Measurements from ENCODE around the gene VWA5B1. TPM values are rescaled to one million over a fixed set of nuclear protein-coding genes. Genes with fewer than 3 reads are reported as not detected.

Gene VWA5B1
- total RNA-seq, 4 donors from 2014 or later = 0.12 TPM; not detected in 3

DNA sequence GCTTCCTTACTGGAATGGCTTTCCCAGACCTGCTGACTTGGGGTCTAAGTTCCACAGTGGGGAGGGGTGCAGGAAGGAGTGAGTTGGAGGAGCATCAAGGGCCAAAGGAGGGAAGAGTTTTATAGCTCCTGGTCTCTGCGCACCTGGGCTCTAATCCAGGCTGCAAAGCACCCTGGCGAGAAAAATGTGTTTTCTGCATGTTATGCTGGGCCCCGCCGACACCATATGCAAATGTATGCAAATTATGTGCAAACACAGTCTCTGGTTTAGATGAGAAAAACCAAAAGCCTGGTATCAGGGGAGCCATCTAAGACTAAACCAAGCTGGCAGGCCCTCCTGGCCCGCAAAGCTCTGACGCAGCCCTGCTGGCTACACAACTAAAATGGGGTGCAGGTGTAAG is 95.0 kb downstream of the VWA5B1 start:
- ATAC-seq = no peak
- Histone ChIP-seq H3K4me3 (no peak overlapping the region), H3K36me3 (no peaks in the 10 kb centered on the region), H3K4me1 (no peaks in the 10 kb centered on the region), H3K27ac (no peak overlapping the region), H3K9me3 (no peaks in the 10 kb centered on the region), H3K27me3 (peaks cover 94% of the 10 kb centered on the region)
- TF ChIP-seq POLR2AphosphoS5 (IDR thresholded peaks at IDR 0.05) = no peak
- TF ChIP-seq POLR2A (IDR thresholded peaks at IDR 0.05) = no peak
- TF ChIP-seq, protein P1, sequence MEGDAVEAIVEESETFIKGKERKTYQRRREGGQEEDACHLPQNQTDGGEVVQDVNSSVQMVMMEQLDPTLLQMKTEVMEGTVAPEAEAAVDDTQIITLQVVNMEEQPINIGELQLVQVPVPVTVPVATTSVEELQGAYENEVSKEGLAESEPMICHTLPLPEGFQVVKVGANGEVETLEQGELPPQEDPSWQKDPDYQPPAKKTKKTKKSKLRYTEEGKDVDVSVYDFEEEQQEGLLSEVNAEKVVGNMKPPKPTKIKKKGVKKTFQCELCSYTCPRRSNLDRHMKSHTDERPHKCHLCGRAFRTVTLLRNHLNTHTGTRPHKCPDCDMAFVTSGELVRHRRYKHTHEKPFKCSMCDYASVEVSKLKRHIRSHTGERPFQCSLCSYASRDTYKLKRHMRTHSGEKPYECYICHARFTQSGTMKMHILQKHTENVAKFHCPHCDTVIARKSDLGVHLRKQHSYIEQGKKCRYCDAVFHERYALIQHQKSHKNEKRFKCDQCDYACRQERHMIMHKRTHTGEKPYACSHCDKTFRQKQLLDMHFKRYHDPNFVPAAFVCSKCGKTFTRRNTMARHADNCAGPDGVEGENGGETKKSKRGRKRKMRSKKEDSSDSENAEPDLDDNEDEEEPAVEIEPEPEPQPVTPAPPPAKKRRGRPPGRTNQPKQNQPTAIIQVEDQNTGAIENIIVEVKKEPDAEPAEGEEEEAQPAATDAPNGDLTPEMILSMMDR (IDR thresholded peaks at IDR 0.05) = no peak
- no peak for TF ChIP-seq EP300 (IDR thresholded peaks at IDR 0.05)
- 51 to 60% methylated on average over 1 to 6 of the region's 6 CpGs for WGBS, 2 donors (ENCODE audit: low coverage in 1 of 2)

DNA sequence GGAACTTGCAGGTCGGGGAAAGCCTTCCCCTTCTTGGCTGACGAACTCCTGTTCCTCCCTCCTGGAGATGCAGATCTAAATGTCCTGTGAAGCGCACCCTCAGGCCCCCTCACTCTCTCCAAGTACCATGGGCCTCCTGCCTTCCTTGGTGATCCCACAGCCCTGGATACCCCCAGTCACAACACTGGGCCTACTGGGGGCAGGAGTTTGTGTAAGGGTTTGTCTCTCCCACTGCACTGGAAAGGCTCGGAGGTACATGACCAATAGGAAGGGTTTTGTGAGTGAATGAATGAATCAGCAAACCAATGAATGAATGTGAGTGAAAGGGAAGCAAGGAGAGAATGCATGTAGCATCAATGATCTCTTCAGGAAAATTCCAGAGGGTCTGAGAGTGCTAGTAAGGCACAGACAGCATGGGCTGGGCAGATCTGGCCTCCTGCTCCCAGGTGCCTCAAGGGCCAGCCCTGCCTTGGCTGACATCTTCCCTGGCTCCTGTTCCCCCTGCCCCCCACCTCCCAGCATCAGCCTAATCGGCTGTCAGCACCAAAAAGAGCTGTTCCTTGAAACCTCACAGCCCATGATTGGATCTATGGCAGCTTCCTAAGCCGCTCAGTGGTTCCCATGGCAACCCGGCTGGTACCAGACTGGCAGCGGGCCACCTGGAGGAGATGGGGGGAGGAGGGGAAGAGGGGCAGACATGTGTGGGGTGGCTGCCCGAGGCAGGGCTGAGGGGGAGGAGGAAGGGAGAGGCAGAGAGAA is 95.8 kb downstream of the VWA5B1 start:
- H3K9me3 ChIP-seq = no peaks in the 10 kb centered on the region
- H3K36me3 ChIP-seq = no peaks in the 10 kb centered on the region
- no peak for TF ChIP-seq POLR2AphosphoS5 (IDR thresholded peaks at IDR 0.05)
- no peak for ATAC-seq
- peaks cover 95% of the 10 kb centered on the region for H3K27me3 ChIP-seq
- WGBS, 2 donors (ENCODE audit: low coverage in 1 of 2) = no CpG with 5 or more reads among the region's 9 CpGs
- no peak overlapping the region for H3K27ac ChIP-seq
- no peaks in the 10 kb centered on the region for H3K4me1 ChIP-seq
- H3K4me3 ChIP-seq = no peak overlapping the region

DNA sequence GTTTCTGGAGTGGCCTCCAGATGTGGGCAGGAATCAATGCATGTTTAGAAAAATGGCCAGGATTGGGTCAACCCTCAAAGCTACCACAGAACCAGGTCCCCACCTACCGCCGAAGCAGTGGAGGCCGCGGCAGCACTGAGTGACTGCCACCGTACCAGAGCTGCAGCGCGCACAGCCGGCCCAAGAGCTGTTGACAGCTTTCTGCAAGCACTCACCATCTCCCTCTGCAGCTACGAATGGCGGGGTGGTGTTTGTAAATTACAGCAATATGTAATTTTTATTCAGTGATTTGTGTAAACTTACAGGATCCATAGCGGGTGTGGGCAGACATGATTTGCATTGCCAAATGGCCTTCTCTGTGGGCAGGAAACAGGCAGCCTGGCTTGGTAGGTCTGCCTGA is 98.9 kb downstream of the VWA5B1 start:
- WGBS, 2 donors (ENCODE audit: low coverage in 1 of 2) = 56 to 66% methylated on average over 7 to 10 of the region's 11 CpGs
- no peak overlapping the region for H3K4me3 ChIP-seq
- no peak for ATAC-seq
- H3K9me3 ChIP-seq = peaks cover 0 to 13% (median 0%) of the 10 kb centered on the region in 3 donors
- H3K27ac ChIP-seq = no peak overlapping the region
- no peaks in the 10 kb centered on the region for H3K36me3 ChIP-seq
- no peak for TF ChIP-seq POLR2AphosphoS5 (IDR thresholded peaks at IDR 0.05)
- no peak for TF ChIP-seq POLR2A (IDR thresholded peaks at IDR 0.05)
- TF ChIP-seq EP300 (IDR thresholded peaks at IDR 0.05) = no peak
- TF ChIP-seq, protein P1 (IDR thresholded peaks at IDR 0.05) = no peak
- peaks cover 77% of the 10 kb centered on the region for H3K27me3 ChIP-seq
- no peaks in the 10 kb centered on the region for H3K4me1 ChIP-seq

DNA sequence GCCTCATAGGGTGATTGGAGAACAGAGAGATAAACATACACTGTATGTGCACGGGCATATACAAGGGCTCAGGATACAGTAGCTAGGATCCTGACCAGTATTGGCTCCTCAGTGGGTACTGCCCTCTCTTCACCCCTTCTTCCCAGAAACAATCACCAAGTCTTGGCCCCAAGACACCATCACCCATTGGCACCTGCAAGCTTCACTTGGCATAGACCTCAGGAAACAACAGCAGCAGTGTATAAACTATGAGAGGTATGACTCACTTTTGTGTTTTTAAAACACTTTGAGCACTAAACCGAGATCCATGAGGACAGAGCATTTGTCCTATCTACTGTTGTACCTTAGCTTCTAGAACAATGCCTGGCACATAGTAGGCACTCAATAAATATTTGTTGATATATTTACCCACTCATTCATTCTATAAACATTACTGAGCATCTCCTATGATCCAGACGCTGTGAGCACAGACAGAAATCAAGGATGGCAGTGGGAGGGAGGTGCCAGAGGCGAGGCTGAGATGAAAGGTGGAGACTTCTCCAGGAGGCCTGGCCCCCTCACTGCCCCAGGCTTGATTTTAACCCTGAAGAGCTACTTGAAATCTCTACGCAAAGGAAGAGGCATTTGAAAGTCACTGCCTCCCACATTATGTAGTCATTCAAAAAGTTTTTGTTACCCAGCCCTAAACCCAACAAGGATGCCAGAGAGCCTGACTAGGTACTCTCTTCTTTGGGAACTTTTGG is 100.1 kb downstream of the VWA5B1 start:
- Histone ChIP-seq H3K4me1 (no peaks in the 10 kb centered on the region), H3K27me3 (peaks cover 68% of the 10 kb centered on the region), H3K9me3 (peaks cover 0 to 25% (median 0%) of the 10 kb centered on the region in 3 donors), H3K4me3 (no peak overlapping the region), H3K27ac (no peak overlapping the region), H3K36me3 (no peaks in the 10 kb centered on the region)
- 47 to 59% methylated on average over 5 of the region's 5 CpGs for WGBS, 2 donors (ENCODE audit: low coverage in 1 of 2)
- TF ChIP-seq POLR2A (IDR thresholded peaks at IDR 0.05) (no peak), POLR2AphosphoS5 (IDR thresholded peaks at IDR 0.05) (no peak)
- TF ChIP-seq, protein P1 (IDR thresholded peaks at IDR 0.05) = no peak
- ATAC-seq = no peak

DNA sequence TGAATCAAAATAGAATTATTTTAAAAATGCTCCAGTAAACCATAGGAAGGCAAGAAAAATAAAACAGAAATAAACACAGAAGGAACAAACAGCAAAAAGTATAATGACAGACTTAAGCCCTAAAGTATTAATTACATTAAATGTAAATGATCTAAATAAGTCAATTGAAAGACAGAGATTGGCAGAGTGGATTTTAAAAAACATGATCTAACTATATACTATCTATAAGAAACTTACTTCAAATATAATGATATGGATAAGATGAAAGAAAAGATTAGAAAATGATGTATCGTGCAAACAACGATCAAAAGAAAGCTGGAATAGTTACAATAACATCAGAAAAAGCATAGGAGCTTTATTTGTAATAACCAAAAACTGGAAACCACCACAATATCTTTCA is 104.6 kb downstream of the VWA5B1 start:
- ATAC-seq = no peak
- Histone ChIP-seq H3K36me3 (no peaks in the 10 kb centered on the region), H3K4me1 (no peaks in the 10 kb centered on the region), H3K27ac (no peak overlapping the region), H3K27me3 (peaks cover 63% of the 10 kb centered on the region), H3K9me3 (peaks cover 0 to 30% (median 0%) of the 10 kb centered on the region in 3 donors), H3K4me3 (no peak overlapping the region)
- WGBS, 2 donors (ENCODE audit: low coverage in 1 of 2) = 83 to 93% methylated on average over 2 of the region's 2 CpGs
- TF ChIP-seq POLR2AphosphoS5 (IDR thresholded peaks at IDR 0.05) (no peak), POLR2A (IDR thresholded peaks at IDR 0.05) (no peak), EP300 (IDR thresholded peaks at IDR 0.05) (no peak)
- TF ChIP-seq, protein P1 (IDR thresholded peaks at IDR 0.05) = no peak

Data from gastroesophageal sphincter (tissue), 4 donors.